PC-9 (cell line): Measurements from ENCODE around the gene FGB. TPM values are rescaled to one million over a fixed set of nuclear protein-coding genes. Genes with fewer than 3 reads are reported as not detected.

ENCODE experiments used
- BruUV-seq: library from RNA; stranded (reverse); fragments of 400-500 nt; replicated peaks from 2 replicates; lab custom pipeline; 2021; lab: Mats Ljungman, UMichigan
- CTCF ChIA-PET: fragments of 300-600 bp; sonication (Branson Sonifier 250); formaldehyde crosslinking; loops from one replicate; lab custom pipeline; 2022; ENCODE audit warnings: antibody characterized with exemption; lab: Charles Lee
- POLR2A ChIA-PET: fragments of 300-600 bp; sonication (Branson Sonifier 250); formaldehyde crosslinking; loops from one replicate; lab custom pipeline; 2022; ENCODE audit warnings: antibody characterized with exemption; ENCODE audit not compliant: unreplicated experiment; lab: Charles Lee
- DNase-seq, 2 experiments: peaks; one replicate each; pipeline versions ENCODE4 v3.0.0 to v3.0.0-alpha.2; 2015 to 2022; ENCODE audit warnings: mixed read lengths in 1 of 2
- H2AFZ ChIP-seq: fragments of 200-600 bp; sonication (generic); 2 replicates; pipeline ENCODE4 v1.8.1; 2017; ENCODE audit warnings: antibody characterized with exemption
- H3F3A ChIP-seq: fragments of 200-600 bp; sonication (generic); 2 replicates; pipeline ENCODE4 v1.8.1; 2017; ENCODE audit warnings: antibody characterized with exemption, mild to moderate bottlenecking, low read depth; ENCODE audit not compliant: insufficient read depth
- H3K27ac ChIP-seq: fragments of 200-600 bp; sonication (generic); 2 replicates; pipeline ENCODE4 v1.6.1; 2016; ENCODE audit warnings: mixed run types
- H3K27me3 ChIP-seq: fragments of 200-600 bp; sonication (generic); 2 replicates; pipeline ENCODE4 v1.6.1; 2016; ENCODE audit warnings: low read depth, mixed run types; ENCODE audit not compliant: insufficient read depth
- H3K36me3 ChIP-seq: fragments of 200-600 bp; sonication (generic); 2 replicates; pipeline ENCODE4 v1.6.1; 2016; ENCODE audit warnings: low read depth, mixed run types
- H3K4me1 ChIP-seq: fragments of 200-600 bp; sonication (generic); replicated peaks from 2 replicates; pipeline ENCODE4 v1.6.1; 2016; ENCODE audit warnings: mixed run types; ENCODE audit not compliant: insufficient read depth
- H3K4me2 ChIP-seq: fragments of 200-600 bp; sonication (generic); 2 replicates; pipeline ENCODE4 v1.6.1; 2017; ENCODE audit warnings: mixed run types
- H3K4me3 ChIP-seq: fragments of 200-600 bp; sonication (generic); 2 replicates; pipeline ENCODE4 v1.6.1; 2016; ENCODE audit warnings: mixed run types
- H3K79me2 ChIP-seq: fragments of 200-600 bp; sonication (generic); 2 replicates; pipeline ENCODE4 v1.6.1; 2017; ENCODE audit warnings: low read depth, mixed run types
- H3K9me2 ChIP-seq: fragments of 200-600 bp; sonication (generic); 2 replicates; pipeline ENCODE4 v1.8.1; 2017; ENCODE audit warnings: mild to moderate bottlenecking; ENCODE audit not compliant: insufficient read depth
- H3K9me3 ChIP-seq: fragments of 200-600 bp; sonication (generic); 2 replicates; pipeline ENCODE4 v1.8.1; 2016; ENCODE audit warnings: low read depth; ENCODE audit not compliant: insufficient read depth
- H4K20me1 ChIP-seq: fragments of 200-600 bp; sonication (generic); 2 replicates; pipeline ENCODE4 v1.8.1; 2017; ENCODE audit not compliant: insufficient read depth
- EZH2 ChIP-seq: fragments of 200-600 bp; sonication (generic); IDR thresholded peaks from 2 replicates; pipeline ENCODE4 v1.8.0; 2017; ENCODE audit warnings: antibody characterized with exemption, low read depth
- intact Hi-C: fragments of 100-400 bp; cut with micrococcal nuclease; formaldehyde crosslinking; loops from one replicate; pipeline ENCODE4 v1.10.0; 2022; ENCODE audit not compliant: unreplicated experiment
- total RNA-seq: library from RNA; stranded (reverse); gene quantifications from 2 replicates; pipeline ENCODE4 v1.2.3, GENCODE V29; 2021
- TF ChIP-seq, protein P1 (sequence below): fragments of 200-600 bp; sonication (generic); conservative IDR thresholded peaks from 2 replicates; pipeline ENCODE4 v1.6.1; 2017; ENCODE audit warnings: mixed run types, antibody characterized with exemption, mild to moderate bottlenecking, moderate library complexity

Gene FGB
- total RNA-seq, 1 experiment from 2014 or later, result not detected

DNA sequence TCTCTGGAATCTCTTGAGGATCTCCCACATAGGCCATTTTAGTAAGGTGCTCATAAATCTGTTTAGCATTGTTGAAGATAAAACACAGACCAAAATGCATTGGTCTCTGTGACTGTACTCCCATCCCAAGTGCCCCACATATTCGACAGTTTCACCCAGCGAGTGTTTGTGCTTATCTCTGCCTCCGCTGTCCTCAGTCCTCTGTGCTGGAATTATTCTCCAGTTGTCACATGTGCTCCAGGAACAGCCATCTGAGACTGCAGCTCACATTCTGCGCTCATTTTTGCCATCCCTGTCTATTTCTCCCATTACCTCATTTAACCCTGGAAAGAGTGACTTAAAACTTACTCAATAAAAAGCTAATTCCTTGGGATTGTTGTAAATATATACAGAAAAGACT, 43.6 kb upstream of the FGB start:
- Histone ChIP-seq H2AFZ (no peak overlapping the region), H3K4me2 (no peak overlapping the region), H3K27me3 (no peaks in the 10 kb centered on the region), H3K27ac (no peak overlapping the region), H3K79me2 (no peaks in the 10 kb centered on the region), H3K4me3 (no peak overlapping the region), H4K20me1 (no peaks in the 10 kb centered on the region), H3F3A (no peaks in the 10 kb centered on the region), H3K36me3 (no peaks in the 10 kb centered on the region), H3K9me2 (no peaks in the 10 kb centered on the region), H3K4me1 (no peaks in the 10 kb centered on the region), H3K9me3 (no peaks in the 10 kb centered on the region)
- intact Hi-C loops, result no loop called here
- DNase-seq, result no peak
- no peak for TF ChIP-seq EZH2
- TF ChIP-seq, protein P1, sequence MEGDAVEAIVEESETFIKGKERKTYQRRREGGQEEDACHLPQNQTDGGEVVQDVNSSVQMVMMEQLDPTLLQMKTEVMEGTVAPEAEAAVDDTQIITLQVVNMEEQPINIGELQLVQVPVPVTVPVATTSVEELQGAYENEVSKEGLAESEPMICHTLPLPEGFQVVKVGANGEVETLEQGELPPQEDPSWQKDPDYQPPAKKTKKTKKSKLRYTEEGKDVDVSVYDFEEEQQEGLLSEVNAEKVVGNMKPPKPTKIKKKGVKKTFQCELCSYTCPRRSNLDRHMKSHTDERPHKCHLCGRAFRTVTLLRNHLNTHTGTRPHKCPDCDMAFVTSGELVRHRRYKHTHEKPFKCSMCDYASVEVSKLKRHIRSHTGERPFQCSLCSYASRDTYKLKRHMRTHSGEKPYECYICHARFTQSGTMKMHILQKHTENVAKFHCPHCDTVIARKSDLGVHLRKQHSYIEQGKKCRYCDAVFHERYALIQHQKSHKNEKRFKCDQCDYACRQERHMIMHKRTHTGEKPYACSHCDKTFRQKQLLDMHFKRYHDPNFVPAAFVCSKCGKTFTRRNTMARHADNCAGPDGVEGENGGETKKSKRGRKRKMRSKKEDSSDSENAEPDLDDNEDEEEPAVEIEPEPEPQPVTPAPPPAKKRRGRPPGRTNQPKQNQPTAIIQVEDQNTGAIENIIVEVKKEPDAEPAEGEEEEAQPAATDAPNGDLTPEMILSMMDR, result no peak
- CTCF ChIA-PET, result no interaction called here
- BruUV-seq, result no TSS peak
- POLR2A ChIA-PET, result no interaction called here

DNA sequence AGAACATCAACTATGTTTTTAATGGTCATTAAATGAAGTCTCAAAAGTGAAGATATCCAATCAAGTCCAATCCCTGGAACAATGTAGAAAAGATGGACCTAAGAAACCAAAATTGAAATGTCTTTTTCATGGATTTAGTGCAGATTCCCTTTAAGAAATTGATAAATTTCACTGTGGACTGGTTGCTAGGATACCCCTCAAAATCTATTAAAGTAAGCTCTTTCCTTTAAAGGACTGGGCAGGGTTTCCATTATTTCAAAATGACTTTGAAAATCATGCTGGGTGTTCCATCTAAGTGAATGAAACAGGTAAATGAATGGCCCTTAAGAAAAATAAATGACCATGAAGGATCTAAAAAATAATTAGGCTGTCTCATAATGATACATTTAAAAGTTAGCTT, 41.2 kb upstream of the FGB start:
- Histone ChIP-seq H3K36me3 (no peaks in the 10 kb centered on the region), H3K79me2 (no peaks in the 10 kb centered on the region), H4K20me1 (no peaks in the 10 kb centered on the region), H3K27me3 (no peaks in the 10 kb centered on the region), H3K4me2 (no peak overlapping the region), H3K27ac (no peak overlapping the region), H3K4me3 (no peak overlapping the region), H3K9me2 (no peaks in the 10 kb centered on the region), H2AFZ (no peak overlapping the region), H3K9me3 (no peaks in the 10 kb centered on the region), H3K4me1 (no peaks in the 10 kb centered on the region), H3F3A (no peaks in the 10 kb centered on the region)
- ChIA-PET CTCF (no interaction called here), POLR2A (no interaction called here)
- DNase-seq, result no peak
- intact Hi-C loops, result no loop called here
- TF ChIP-seq, protein P1, result no peak
- no peak for TF ChIP-seq EZH2
- no TSS peak for BruUV-seq

DNA sequence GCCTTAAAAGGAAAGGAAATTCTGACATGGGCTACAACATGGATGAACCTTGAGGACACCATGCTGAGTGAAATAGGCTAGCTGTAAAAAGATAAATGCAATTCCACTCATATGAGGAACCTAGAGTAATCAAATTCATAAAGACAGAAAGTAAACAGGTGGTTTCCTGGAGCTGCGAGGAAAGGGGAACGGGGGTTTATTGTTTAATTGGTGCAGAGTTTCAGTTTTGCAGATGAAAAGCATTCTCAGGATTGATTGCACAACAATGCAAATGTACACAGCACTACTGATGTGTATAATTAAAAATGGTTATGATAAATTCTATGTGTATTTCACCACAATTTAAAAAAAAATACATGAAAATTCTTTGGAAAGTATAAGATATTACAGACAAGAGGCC, 36.7 kb upstream of the FGB start:
- ChIA-PET POLR2A (no interaction called here), CTCF (no interaction called here)
- Histone ChIP-seq H3K9me2 (no peaks in the 10 kb centered on the region), H3K4me2 (no peak overlapping the region), H4K20me1 (no peaks in the 10 kb centered on the region), H3K9me3 (no peaks in the 10 kb centered on the region), H3K79me2 (no peaks in the 10 kb centered on the region), H3K4me1 (no peaks in the 10 kb centered on the region), H3K4me3 (no peak overlapping the region), H3F3A (no peaks in the 10 kb centered on the region), H3K27ac (no peak overlapping the region), H3K36me3 (no peaks in the 10 kb centered on the region), H3K27me3 (no peaks in the 10 kb centered on the region), H2AFZ (no peak overlapping the region)
- TF ChIP-seq, protein P1, result no peak
- TF ChIP-seq EZH2, result no peak
- no peak for DNase-seq
- no TSS peak for BruUV-seq
- intact Hi-C loops, result no loop called here
